Measurements from ENCODE around the gene HMGCS2. TPM values are rescaled to one million over a fixed set of nuclear protein-coding genes. Genes with fewer than 3 reads are reported as not detected.
A peak's percentile ranks its signal among the peaks of the same experiment; 100 is the strongest.
"Not testable (repeated sequence)": the region's sequence is repeated elsewhere in the genome, so short reads cannot be mapped to it uniquely, and the experiment has no call there.

The HMGCS2 gene
- total RNA-seq, 1 donor from 2014 or later, result not detected

DNA sequence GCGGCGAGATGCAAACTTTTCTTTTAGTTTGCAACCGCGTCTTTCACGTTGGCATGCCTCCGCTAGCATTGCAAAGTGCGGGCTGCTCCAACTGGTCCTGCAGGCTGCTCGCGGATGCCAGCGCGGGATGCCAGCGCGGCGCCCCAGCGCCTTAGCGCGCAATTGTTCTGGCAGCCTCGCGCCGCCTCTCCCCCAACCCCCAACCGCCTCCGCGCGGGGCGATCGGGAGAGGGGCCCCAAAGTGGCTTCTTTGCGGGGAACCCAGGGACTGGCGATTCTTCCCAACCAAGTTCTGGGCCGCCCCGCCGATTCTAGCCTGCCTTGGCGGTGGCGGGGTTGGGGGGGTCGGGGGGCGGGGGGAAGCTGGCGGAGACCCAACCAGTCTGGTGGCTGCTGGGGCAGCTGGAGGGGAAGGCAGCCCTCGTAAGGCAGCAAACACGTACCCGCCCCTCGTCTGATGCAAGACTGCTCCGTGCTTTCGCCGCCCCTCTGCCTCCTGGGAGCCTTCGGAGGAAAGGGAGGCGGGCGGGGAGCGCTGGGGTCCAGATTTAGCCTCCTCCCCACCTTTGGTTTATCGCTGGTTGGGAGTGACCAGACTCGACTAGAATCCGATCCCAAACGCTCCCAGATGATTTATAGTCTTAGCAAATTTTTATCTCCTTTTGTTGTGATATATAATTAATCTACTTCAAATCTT is 56.2 kb downstream of the HMGCS2 start:
- Mint-ChIP-seq H3K4me1 (peaks cover 14% of the 10 kb centered on the region), H3K36me3 (ENCODE audit: low read depth) (peaks cover 3% of the 10 kb centered on the region), H3K27ac (peak overlapping the region; percentile 65), H3K4me3 (peak overlapping the region; percentile 92), H3K9me3 (no peaks in the 10 kb centered on the region), H3K27me3 (peaks cover 10% of the 10 kb centered on the region)
- intact Hi-C loops (cut with micrococcal nuclease), result no loop called here
- CTCF ChIA-PET, result no interaction called here
- POLR2A ChIA-PET, result interaction anchor here (0.7 kb wide), 1 partner anchor 1201 kb away, joined by 4 read pairs; no protein-coding TSS in a partner anchor
- peak; percentile 22 for DNase-seq
- TF ChIP-seq, protein P1, sequence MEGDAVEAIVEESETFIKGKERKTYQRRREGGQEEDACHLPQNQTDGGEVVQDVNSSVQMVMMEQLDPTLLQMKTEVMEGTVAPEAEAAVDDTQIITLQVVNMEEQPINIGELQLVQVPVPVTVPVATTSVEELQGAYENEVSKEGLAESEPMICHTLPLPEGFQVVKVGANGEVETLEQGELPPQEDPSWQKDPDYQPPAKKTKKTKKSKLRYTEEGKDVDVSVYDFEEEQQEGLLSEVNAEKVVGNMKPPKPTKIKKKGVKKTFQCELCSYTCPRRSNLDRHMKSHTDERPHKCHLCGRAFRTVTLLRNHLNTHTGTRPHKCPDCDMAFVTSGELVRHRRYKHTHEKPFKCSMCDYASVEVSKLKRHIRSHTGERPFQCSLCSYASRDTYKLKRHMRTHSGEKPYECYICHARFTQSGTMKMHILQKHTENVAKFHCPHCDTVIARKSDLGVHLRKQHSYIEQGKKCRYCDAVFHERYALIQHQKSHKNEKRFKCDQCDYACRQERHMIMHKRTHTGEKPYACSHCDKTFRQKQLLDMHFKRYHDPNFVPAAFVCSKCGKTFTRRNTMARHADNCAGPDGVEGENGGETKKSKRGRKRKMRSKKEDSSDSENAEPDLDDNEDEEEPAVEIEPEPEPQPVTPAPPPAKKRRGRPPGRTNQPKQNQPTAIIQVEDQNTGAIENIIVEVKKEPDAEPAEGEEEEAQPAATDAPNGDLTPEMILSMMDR (IDR thresholded peaks at IDR 0.05), result no peak
- ATAC-seq (ENCODE audit: low read depth), result peak; percentile 77

DNA sequence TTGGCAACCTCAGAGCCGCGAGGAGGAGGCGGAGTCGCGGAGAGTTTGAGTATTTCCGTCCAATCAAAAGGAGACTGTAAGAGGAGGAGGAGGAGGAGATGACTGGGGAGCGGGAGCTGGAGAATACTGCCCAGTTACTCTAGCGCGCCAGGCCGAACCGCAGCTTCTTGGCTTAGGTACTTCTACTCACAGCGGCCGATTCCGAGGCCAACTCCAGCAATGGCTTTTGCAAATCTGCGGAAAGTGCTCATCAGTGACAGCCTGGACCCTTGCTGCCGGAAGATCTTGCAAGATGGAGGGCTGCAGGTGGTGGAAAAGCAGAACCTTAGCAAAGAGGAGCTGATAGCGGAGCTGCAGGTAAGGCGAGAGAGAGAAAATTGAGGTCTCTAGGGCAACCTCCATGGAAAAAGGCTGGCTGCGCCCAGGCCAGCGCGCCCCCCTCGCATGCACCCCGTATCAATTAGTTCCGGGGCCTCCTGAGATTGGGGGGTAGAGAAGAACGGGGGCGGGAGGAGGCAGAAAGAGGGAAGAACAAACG is 56.8 kb downstream of the HMGCS2 start, which contains the start of gene PHGDH:
Gene PHGDH (plus strand): TSS at position 131 of the 538 bp plus-strand sequence. CDS start 89 bp downstream, at position 220.
- Mint-ChIP-seq H3K27ac (peak within 1 kb of the TSS; percentile 68), H3K27me3 (peaks cover 13% of the 10 kb centered on the region), H3K4me1 (peaks cover 14% of the 10 kb centered on the region), H3K36me3 (ENCODE audit: low read depth) (peaks cover 3% of the 10 kb centered on the region), H3K9me3 (no peaks in the 10 kb centered on the region), H3K4me3 (peak within 1 kb of the TSS; percentile 92)
- intact Hi-C loops (cut with micrococcal nuclease), result no loop called here
- peak; percentile 65 for ATAC-seq (ENCODE audit: low read depth)
- POLR2A ChIA-PET, result interaction anchor here (0.7 kb wide), 1 partner anchor 1201 kb away, joined by 4 read pairs; no protein-coding TSS in a partner anchor
- DNase-seq, result peak; percentile 23
- CTCF ChIA-PET, result no interaction called here
- TF ChIP-seq, protein P1 (IDR thresholded peaks at IDR 0.05), result no peak

DNA sequence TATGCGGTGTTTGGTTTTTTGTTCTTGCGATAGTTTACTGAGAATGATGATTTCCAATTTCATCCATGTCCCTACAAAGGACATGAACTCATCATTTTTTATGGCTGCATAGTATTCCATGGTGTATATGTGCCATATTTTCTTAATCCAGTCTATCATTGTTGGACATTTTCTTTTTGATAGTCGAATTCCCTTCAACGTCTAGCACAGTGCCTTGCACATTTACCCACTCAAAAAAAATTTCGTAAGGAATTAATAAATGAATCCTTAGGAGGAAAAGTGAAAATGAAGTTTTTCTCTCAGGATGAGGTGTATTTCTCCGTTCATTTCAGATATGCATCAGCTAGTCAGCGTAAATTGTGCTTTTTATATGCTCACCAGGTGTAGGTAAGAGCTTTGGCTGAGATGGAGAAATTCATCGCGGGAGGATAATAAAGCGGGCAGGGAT is 57.3 kb downstream of the HMGCS2 start:
- H3K36me3 Mint-ChIP-seq (ENCODE audit: low read depth); CTCF ChIA-PET; intact Hi-C loops (cut with micrococcal nuclease); DNase-seq; H3K27ac Mint-ChIP-seq; H3K9me3 Mint-ChIP-seq; ATAC-seq (ENCODE audit: low read depth): not testable (repeated sequence)
- Mint-ChIP-seq H3K27me3 (peaks cover 13% of the 10 kb centered on the region), H3K4me1 (peaks cover 14% of the 10 kb centered on the region), H3K4me3 (peak overlapping the region; percentile 92)
- POLR2A ChIA-PET, result interaction anchor here (0.7 kb wide), 1 partner anchor 1202 kb away, joined by 4 read pairs; no protein-coding TSS in a partner anchor

DNA sequence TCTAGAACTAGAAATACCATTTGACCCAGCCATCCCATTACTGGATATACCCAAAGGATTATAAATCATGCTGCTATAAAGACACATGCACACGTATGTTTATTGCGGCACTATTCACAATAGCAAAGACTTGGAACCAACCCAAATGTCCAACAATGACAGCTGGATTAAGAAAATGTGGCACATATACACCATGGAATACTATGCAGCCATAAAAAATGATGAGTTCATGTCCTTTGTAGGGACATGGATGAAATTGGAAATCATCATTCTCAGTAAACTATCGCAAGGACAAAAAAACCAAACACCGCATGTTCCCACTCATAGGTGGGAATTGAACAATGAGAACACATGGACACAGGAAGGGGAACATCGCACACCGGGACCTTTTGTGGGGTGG is 62.1 kb downstream of the HMGCS2 start:
- POLR2A ChIA-PET; ATAC-seq (ENCODE audit: low read depth); H3K4me3 Mint-ChIP-seq; H3K27me3 Mint-ChIP-seq; intact Hi-C loops (cut with micrococcal nuclease); H3K36me3 Mint-ChIP-seq (ENCODE audit: low read depth); H3K4me1 Mint-ChIP-seq; H3K27ac Mint-ChIP-seq; CTCF ChIA-PET; DNase-seq: not testable (repeated sequence)
- peaks cover 13% of the 10 kb centered on the region for H3K9me3 Mint-ChIP-seq

DNA sequence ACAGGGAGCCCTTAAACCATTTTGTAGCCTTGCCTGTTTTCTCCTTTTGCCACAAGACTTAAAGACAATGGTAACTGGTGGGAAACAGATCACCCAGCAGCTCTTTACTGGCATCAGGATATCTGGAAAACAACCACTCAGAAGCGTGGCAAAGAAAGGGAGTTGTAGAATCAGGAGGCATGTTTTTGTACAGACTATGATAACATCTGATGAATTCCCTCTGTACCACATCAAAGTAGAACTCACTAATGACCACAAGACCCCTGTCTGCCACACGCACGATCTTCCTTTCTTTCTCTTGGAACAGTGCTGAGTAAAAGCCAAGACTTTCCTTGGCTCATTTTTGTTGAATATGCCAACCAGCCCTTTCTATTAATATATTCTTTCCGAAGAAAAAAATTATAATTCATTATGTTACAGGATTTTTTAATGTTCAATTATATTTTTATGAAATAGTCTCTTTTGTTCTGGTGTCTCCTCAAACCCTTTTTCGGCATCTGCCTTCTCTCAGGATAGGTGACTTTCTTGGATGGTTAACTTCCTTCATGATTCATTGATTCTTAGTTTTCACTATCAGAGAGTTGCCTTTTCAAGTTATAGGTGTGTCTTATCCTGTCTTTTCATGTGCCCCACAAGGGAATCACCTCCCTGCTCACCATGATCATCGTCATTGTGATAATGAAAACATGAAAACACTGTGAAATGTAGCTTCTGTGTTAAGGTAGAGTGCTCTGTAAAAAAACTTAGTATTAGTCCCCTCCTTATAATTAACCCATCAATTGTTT is 64.8 kb downstream of the HMGCS2 start:
- peaks cover 14% of the 10 kb centered on the region for H3K27me3 Mint-ChIP-seq
- ChIA-PET CTCF (no interaction called here), POLR2A (no interaction called here)
- TF ChIP-seq, protein P1 (IDR thresholded peaks at IDR 0.05), result no peak
- no peaks in the 10 kb centered on the region for H3K36me3 Mint-ChIP-seq (ENCODE audit: low read depth)
- intact Hi-C loops (cut with micrococcal nuclease), result no loop called here
- ATAC-seq (ENCODE audit: low read depth), result no peak
- no peaks in the 10 kb centered on the region for H3K4me1 Mint-ChIP-seq
- no peak for DNase-seq
- H3K4me3 Mint-ChIP-seq, result no peak overlapping the region
- peaks cover 22% of the 10 kb centered on the region for H3K9me3 Mint-ChIP-seq
- H3K27ac Mint-ChIP-seq, result no peak overlapping the region

DNA sequence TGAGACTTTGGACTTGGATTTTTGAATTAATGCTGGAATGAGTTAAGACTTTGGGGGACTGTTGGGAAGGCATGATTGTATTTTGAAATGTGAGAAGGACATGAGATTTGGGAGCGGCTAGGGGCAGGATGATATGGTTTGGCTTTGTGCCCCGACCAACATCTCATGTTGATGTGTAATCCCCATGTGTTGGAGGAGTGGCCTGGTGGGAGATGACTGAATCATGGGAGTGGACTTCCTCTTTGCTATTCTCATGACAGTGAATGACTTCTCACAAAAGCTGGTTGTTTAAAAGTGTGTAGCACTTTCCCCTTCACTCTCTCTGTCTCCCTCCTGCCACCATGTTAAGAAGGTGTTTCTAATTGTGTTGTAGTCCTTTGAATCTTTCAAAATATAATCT is 66.3 kb downstream of the HMGCS2 start:
- ATAC-seq (ENCODE audit: low read depth) (no peak), DNase-seq (no peak)
- ChIA-PET CTCF (no interaction called here), POLR2A (no interaction called here)
- Mint-ChIP-seq H3K36me3 (ENCODE audit: low read depth) (no peaks in the 10 kb centered on the region), H3K9me3 (peaks cover 22% of the 10 kb centered on the region), H3K27me3 (peaks cover 15% of the 10 kb centered on the region), H3K4me3 (no peak overlapping the region), H3K27ac (no peak overlapping the region), H3K4me1 (no peaks in the 10 kb centered on the region)
- TF ChIP-seq, protein P1 (IDR thresholded peaks at IDR 0.05), result no peak
- intact Hi-C loops (cut with micrococcal nuclease), result no loop called here

Measured in activated B cell treated with CpG ODN at 0.5 μM for 24 hours (primary cell).